ENCODE data around the gene FAM131A. TPM values are rescaled to one million over a fixed set of nuclear protein-coding genes. Genes with fewer than 3 reads are reported as not detected.

FAM131A gene, protein sequence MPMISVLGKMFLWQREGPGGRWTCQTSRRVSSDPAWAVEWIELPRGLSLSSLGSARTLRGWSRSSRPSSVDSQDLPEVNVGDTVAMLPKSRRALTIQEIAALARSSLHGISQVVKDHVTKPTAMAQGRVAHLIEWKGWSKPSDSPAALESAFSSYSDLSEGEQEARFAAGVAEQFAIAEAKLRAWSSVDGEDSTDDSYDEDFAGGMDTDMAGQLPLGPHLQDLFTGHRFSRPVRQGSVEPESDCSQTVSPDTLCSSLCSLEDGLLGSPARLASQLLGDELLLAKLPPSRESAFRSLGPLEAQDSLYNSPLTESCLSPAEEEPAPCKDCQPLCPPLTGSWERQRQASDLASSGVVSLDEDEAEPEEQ
- 1.6 TPM for polyA plus RNA-seq (2012; ENCODE audit: missing spikeins)

- DNase-seq (ENCODE audit: insufficient read length) = no peak
- no peak for FAIRE-seq
- TF ChIP-seq POLR2AphosphoS5 (IDR thresholded peaks at IDR 0.05; ENCODE audit: low read depth, low read length) (no peak), TAF1 (IDR thresholded peaks at IDR 0.05; ENCODE audit: borderline replicate concordance, low read depth, low read length) (no peak), POLR2A (IDR thresholded peaks at IDR 0.05; ENCODE audit: low read depth, low read length) (no peak)
These were observed at the start of gene FAM131A for GRCh38 chr3:184337399-184337714. TSS of gene FAM131A (plus strand) at chr3:184337600. CDS start at chr3:184337631, 31 bp downstream.

GRCh38 chr3:184289426-184289938, 47.9 kb upstream of the FAM131A start:
- TF ChIP-seq POLR2AphosphoS5 (IDR thresholded peaks at IDR 0.05; ENCODE audit: low read depth, low read length) (no peak), POLR2A (IDR thresholded peaks at IDR 0.05; ENCODE audit: low read depth, low read length) (no peak), TAF1 (IDR thresholded peaks at IDR 0.05; ENCODE audit: borderline replicate concordance, low read depth, low read length) (no peak)
- DNase-seq (ENCODE audit: insufficient read length) = peak; percentile 55
- FAIRE-seq = peak; percentile 78

DNA sequence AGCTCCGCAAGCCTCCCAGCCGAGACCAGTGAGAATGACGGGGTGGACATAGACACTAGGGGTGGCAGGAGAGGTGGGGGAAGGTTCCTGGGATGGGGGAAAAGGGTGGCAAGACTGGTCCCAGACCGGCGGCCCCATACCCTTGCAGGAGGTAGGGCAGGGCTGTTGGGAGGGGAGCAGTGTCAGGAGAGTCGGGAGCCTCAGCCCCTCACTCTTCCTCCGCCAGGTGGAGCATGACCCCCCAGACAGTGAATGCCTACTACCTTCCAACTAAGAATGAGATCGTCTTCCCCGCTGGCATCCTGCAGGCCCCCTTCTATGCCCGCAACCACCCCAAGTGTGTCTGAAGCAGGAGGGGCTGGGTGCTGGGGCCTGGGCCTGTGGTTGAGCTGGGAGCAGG, 47.1 kb upstream of the FAM131A start:
- DNase-seq (ENCODE audit: insufficient read length) (no peak), FAIRE-seq (no peak)
- no peak for TF ChIP-seq POLR2A (IDR thresholded peaks at IDR 0.05; ENCODE audit: low read depth, low read length)
- no peak for TF ChIP-seq TAF1 (IDR thresholded peaks at IDR 0.05; ENCODE audit: borderline replicate concordance, low read depth, low read length)

DNA sequence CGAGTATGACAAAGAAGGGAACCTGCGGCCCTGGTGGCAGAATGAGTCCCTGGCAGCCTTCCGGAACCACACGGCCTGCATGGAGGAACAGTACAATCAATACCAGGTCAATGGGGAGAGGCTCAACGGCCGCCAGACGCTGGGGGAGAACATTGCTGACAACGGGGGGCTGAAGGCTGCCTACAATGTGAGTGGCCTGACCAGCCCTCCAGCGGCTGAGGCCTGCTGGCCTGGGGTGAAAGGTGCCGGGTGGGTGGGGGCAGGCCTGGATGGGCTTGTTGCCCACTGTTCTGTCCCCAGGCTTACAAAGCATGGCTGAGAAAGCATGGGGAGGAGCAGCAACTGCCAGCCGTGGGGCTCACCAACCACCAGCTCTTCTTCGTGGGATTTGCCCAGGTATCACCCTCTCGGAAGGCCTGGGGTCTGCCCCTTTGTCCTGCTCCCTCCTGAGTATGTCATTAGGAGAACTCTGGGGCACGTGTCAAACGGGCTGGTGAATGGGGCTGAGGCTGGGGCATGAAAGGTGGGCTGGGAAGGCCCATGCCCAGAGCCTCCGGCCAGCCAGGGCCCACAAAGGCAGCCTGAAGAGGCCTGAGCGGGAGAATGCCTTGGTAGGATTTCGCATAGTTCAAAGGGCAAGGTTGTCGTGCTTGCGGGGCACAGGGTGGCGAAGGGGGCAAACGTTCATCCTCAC, 46.2 kb upstream of the FAM131A start:
- FAIRE-seq (no peak), DNase-seq (ENCODE audit: insufficient read length) (no peak)
- TF ChIP-seq POLR2A (IDR thresholded peaks at IDR 0.05; ENCODE audit: low read depth, low read length) (no peak), TAF1 (IDR thresholded peaks at IDR 0.05; ENCODE audit: borderline replicate concordance, low read depth, low read length) (no peak), POLR2AphosphoS5 (IDR thresholded peaks at IDR 0.05; ENCODE audit: low read depth, low read length) (no peak)

DNA sequence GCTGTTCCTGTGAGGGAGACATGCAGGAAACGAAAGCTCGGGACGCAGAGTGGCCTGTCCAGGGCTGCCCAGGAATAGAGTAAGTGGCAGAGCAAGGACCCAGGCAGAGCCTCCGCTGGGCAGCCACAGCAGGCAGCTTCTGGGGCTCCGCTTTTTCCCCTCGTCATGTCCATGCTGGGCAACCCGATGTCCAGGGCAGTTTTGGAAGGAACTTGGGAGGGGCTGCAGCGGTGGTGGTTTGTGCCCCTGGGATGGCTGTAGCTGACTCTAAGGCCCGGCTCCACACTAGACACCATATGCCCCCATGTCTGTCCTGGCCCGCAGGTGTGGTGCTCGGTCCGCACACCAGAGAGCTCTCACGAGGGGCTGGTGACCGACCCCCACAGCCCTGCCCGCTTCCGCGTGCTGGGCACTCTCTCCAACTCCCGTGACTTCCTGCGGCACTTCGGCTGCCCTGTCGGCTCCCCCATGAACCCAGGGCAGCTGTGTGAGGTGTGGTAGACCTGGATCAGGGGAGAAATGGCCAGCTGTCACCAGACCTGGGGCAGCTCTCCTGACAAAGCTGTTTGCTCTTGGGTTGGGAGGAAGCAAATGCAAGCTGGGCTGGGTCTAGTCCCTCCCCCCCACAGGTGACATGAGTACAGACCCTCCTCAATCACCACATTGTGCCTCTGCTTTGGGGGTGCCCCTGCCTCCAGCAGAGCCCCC, 45.5 kb upstream of the FAM131A start:
- no peak for FAIRE-seq
- TF ChIP-seq POLR2A (IDR thresholded peaks at IDR 0.05; ENCODE audit: low read depth, low read length) (no peak), POLR2AphosphoS5 (IDR thresholded peaks at IDR 0.05; ENCODE audit: low read depth, low read length) (no peak), TAF1 (IDR thresholded peaks at IDR 0.05; ENCODE audit: borderline replicate concordance, low read depth, low read length) (no peak)

GRCh38 chr3:184295771-184296170, 41.6 kb upstream of the FAM131A start:
- TF ChIP-seq TAF1 (IDR thresholded peaks at IDR 0.05; ENCODE audit: borderline replicate concordance, low read depth, low read length) = no peak
- no peak for TF ChIP-seq POLR2A (IDR thresholded peaks at IDR 0.05; ENCODE audit: low read depth, low read length)
- TF ChIP-seq POLR2AphosphoS5 (IDR thresholded peaks at IDR 0.05; ENCODE audit: low read depth, low read length) = no peak
- DNase-seq (ENCODE audit: insufficient read length) = no peak
- no peak for FAIRE-seq

More for the DNA sequence above, 45.5 kb upstream of the FAM131A start:
- no peak for DNase-seq (ENCODE audit: insufficient read length)

DNA sequence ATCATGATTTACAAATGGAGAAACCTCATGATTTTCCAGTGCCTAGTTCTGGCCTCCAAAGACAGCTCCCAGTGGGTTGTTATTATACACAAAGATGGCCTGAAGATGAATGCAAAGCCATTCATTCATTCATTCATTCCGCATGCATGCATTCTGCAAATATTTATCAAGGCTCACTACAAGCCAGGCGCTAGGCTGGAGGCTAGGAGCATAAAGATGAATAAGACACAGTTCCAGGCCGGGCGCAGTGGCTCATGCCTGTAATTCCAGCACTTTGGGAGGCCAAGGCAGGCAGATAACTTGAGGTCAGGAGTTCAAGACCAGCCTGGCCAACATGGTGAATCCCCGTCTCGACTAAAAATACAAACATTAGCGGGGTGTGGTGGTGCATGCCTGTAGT, 40.8 kb upstream of the FAM131A start:
- TF ChIP-seq POLR2A (IDR thresholded peaks at IDR 0.05; ENCODE audit: low read depth, low read length) (no peak), TAF1 (IDR thresholded peaks at IDR 0.05; ENCODE audit: borderline replicate concordance, low read depth, low read length) (no peak), POLR2AphosphoS5 (IDR thresholded peaks at IDR 0.05; ENCODE audit: low read depth, low read length) (no peak)
- no peak for FAIRE-seq
- DNase-seq (ENCODE audit: insufficient read length) = no peak

- peak; percentile 88 for FAIRE-seq
- DNase-seq (ENCODE audit: insufficient read length) = peak; percentile 95
- peak; percentile 27; the same call in 1 of the 2 replicates for TF ChIP-seq TAF1 (IDR thresholded peaks at IDR 0.05; ENCODE audit: borderline replicate concordance, low read depth, low read length)
- peak; percentile 80 for TF ChIP-seq POLR2AphosphoS5 (IDR thresholded peaks at IDR 0.05; ENCODE audit: low read depth, low read length)
- TF ChIP-seq POLR2A (IDR thresholded peaks at IDR 0.05; ENCODE audit: low read depth, low read length) = peak; percentile 82; the same call in 1 of the 2 replicates
These were observed 38.5 kb upstream of the FAM131A start, which contains the start of gene PSMD2 for GRCh38 chr3:184298759-184299487. TSS of gene PSMD2 (plus strand) at chr3:184299241. CDS start at chr3:184299267, 26 bp downstream.

DNA sequence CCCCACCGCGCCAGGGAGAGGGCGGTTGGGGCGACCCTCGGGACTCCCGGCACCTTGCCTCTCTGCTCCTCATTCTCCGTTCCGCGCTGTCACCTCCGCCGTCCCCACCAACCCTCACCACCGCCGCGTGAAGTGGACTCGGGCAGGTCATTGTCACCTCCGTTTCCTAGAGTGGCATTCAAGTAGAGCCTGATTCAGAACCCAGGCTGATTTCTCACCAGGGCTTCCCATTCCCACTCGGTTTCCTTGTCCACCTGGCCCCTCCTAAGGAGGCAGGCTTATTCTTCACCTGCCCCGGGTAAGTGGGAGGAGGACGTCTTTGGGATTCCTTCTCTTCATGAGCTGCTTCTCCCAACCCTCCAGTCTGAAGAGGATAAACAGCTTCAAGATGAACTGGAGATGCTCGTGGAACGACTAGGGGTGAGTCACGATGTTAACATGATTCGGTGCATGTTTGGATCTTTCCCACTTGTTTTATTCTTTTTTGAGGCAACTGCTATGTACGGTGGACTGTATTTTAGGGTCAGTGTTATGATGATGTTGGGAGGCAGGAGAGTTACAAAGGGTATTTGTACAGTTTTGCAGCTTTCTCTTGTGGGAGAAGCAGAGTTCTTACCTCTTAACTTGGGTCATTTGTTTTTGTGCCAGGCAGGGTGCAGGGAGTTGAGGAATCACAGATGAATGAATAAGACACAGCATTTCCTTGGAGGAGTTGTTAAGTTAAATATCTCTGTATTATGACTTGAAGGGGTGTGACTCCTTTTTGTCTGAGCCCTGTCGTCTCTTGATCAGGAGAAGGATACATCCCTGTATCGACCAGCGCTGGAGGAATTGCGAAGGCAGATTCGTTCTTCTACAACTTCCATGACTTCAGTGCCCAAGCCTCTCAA, 37.7 kb upstream of the FAM131A start:
- TF ChIP-seq POLR2A (IDR thresholded peaks at IDR 0.05; ENCODE audit: low read depth, low read length) (no peak), TAF1 (IDR thresholded peaks at IDR 0.05; ENCODE audit: borderline replicate concordance, low read depth, low read length) (no peak), POLR2AphosphoS5 (IDR thresholded peaks at IDR 0.05; ENCODE audit: low read depth, low read length) (no peak)
- DNase-seq (ENCODE audit: insufficient read length) (no peak), FAIRE-seq (no peak)

- TF ChIP-seq POLR2A (IDR thresholded peaks at IDR 0.05; ENCODE audit: low read depth, low read length) = no peak
- TF ChIP-seq POLR2AphosphoS5 (IDR thresholded peaks at IDR 0.05; ENCODE audit: low read depth, low read length) = no peak
- no peak for TF ChIP-seq TAF1 (IDR thresholded peaks at IDR 0.05; ENCODE audit: borderline replicate concordance, low read depth, low read length)
- FAIRE-seq (no peak), DNase-seq (ENCODE audit: insufficient read length) (no peak)
These were observed 37.1 kb upstream of the FAM131A start for GRCh38 chr3:184300378-184300720.

Data from GM12892 (cell line).